HepG2 (cell line): ENCODE data around the gene SAMM50. TPM values are rescaled to one million over a fixed set of nuclear protein-coding genes. Genes with fewer than 3 reads are reported as not detected.
A peak's percentile ranks its signal among the peaks of the same experiment; 100 is the strongest.

Experiments used
- ATAC-seq: fragments of 200-7000 bp; cut with Tn5 transposase; 3 replicates; pipeline ENCODE4 v1.9.1; 2020; ENCODE audit warnings: mild to moderate bottlenecking, moderate library complexity
- BruUV-seq: library from RNA; stranded (reverse); fragments of 400-500 nt; replicated peaks from 2 replicates; lab custom pipeline; 2021; lab: Mats Ljungman, UMichigan
- CTCF ChIA-PET: fragments of 300-600 bp; formaldehyde crosslinking; extraction: SDS; loops from one replicate; lab custom pipeline; 2021; ENCODE audit warnings: low total read pairs, inconsistent platforms, low intra/inter-chr PET ratio; lab: Yijun Ruan, JAX
- POLR2A ChIA-PET: fragments of 350-600 bp; sonication (Branson Sonifier 250); formaldehyde crosslinking; loops from one replicate; lab custom pipeline; 2020; ENCODE audit warnings: antibody characterized with exemption, inconsistent platforms; lab: Yijun Ruan, JAX
- DNase-seq: peaks from one replicate; pipeline ENCODE4 v3.0.0-alpha.2; 2015; ENCODE audit warnings: low spot score
- FAIRE-seq: peaks from 3 replicates; lab custom pipeline; 2011; peaks lifted over from hg19 to GRCh38; lab: Jason Lieb, UNC
- H2AFZ ChIP-seq: one replicate; pipeline ENCODE4 v1.6.1; 2011; ENCODE audit warnings: low read length, inconsistent platforms
- H3K27ac ChIP-seq: fragments of 300-600 bp; 3 replicates; pipeline ENCODE4 v1.8.0; 2011; ENCODE audit warnings: mixed run types, mild to moderate bottlenecking, mixed read lengths, low read length, inconsistent platforms; ENCODE audit not compliant: insufficient read depth; ENCODE audit errors: extremely low read length
- H3K27me3 ChIP-seq, 2 experiments: fragments of 200-600 bp in 1 of 2; 2 replicates in 1 of 2; 3 replicates in 1 of 2; pipeline versions ENCODE4 v1.6.0 to v1.8.0; 2011; ENCODE audit warnings: low read length in 2 of 2, mild to moderate bottlenecking in 2 of 2, moderate library complexity in 2 of 2, inconsistent platforms in 1 of 2; ENCODE audit not compliant: insufficient read depth in 2 of 2, control insufficient read depth in 1 of 2
- H3K36me3 ChIP-seq, 2 experiments: fragments of 200-600 bp in 1 of 2; replicated peaks in 1 of 2; 2 replicates in 1 of 2; 3 replicates in 1 of 2; pipeline versions ENCODE4 v1.5.1 to v1.8.0; 2011; ENCODE audit warnings: low read length in 2 of 2, inconsistent platforms in 1 of 2; ENCODE audit not compliant: insufficient read depth in 2 of 2, control insufficient read depth in 1 of 2
- H3K4me1 ChIP-seq: 2 replicates; pipeline ENCODE4 v1.5.1; 2012; ENCODE audit warnings: low read length, inconsistent platforms; ENCODE audit not compliant: insufficient read depth
- H3K4me2 ChIP-seq: 2 replicates; pipeline ENCODE4 v1.6.0; 2011; ENCODE audit warnings: low read depth, low read length, inconsistent platforms
- H3K4me3 ChIP-seq, 3 experiments: fragments of 200-600 bp in 1 of 3; sonication (generic), shearing (Covaris generic) in 1 of 3; replicated peaks in 1 of 3; 2 replicates each; pipeline ENCODE4 v1.5.1; 2011 to 2016; ENCODE audit warnings: low read length in 3 of 3, inconsistent platforms in 2 of 3, low read depth in 2 of 3, mild to moderate bottlenecking in 2 of 3, control low read depth in 1 of 3, mixed read lengths in 1 of 3; ENCODE audit not compliant: insufficient read depth in 1 of 3
- H3K79me2 ChIP-seq: one replicate; pipeline ENCODE4 v1.6.1; 2011; ENCODE audit warnings: low read length, inconsistent platforms; ENCODE audit not compliant: insufficient read depth
- H3K9ac ChIP-seq: 2 replicates; pipeline ENCODE4 v1.6.0; 2011; ENCODE audit warnings: mild to moderate bottlenecking, low read depth, low read length, inconsistent platforms; ENCODE audit not compliant: insufficient read depth
- H3K9me3 ChIP-seq: 2 replicates; pipeline ENCODE4 v1.5.1; 2012; ENCODE audit warnings: mild to moderate bottlenecking, low read length
- H4K20me1 ChIP-seq: 2 replicates; pipeline ENCODE4 v1.6.0; 2011; ENCODE audit warnings: inconsistent platforms, mild to moderate bottlenecking, low read length, moderate library complexity; ENCODE audit not compliant: insufficient read depth
- REST ChIP-seq, 2 experiments: IDR thresholded peaks; 2 replicates each; pipeline ENCODE4 v1.6.1; 2011 to 2012; ENCODE audit warnings: low read length in 2 of 2, borderline replicate concordance in 1 of 2, low read depth in 1 of 2, mild to moderate bottlenecking in 1 of 2, moderate library complexity in 1 of 2
- RNF219 ChIP-seq: sonication (generic); formaldehyde crosslinking; IDR thresholded peaks from 2 replicates; pipeline ENCODE4 v1.5.0; 2020; ENCODE audit warnings: mild to moderate bottlenecking, missing genetic modification reagents
- WGBS: methylation state at CpG from one replicate; pipeline ENCODE4 v1.1.6; 2017; ENCODE audit warnings: low lambda C conversion rate; 5-methylcytosine and 5-hydroxymethylcytosine counted together
- in situ Hi-C: cut with HindIII; loops from 2 replicates; pipeline ENCODE4 v1.10.0; 2017; ENCODE audit warnings: low pct_unique_long_range_greater_than_20kb; ENCODE audit not compliant: extremely low pct_ligation_motif_present
- intact Hi-C: fragments of 100-400 bp; cut with micrococcal nuclease; formaldehyde crosslinking; loops from one replicate; pipeline ENCODE4 v1.10.0; 2022; ENCODE audit not compliant: unreplicated experiment
- polyA plus RNA-seq, 8 experiments: library from polyadenylated mRNA; depleted of rRNA in 3 of 8; stranded (reverse) in 7 of 8; unstranded in 1 of 8; fragments of >200 nt; fragmentation: Illumina TruSeq in 4 of 8; extraction: Trizol in 4 of 8; gene quantifications; 2 replicates each; pipeline versions ENCODE4 v1.2.1 to v1.2.3, GENCODE V29; 2011 to 2016; ENCODE audit warnings: low read depth in 4 of 8, missing spikeins in 1 of 8, mixed read lengths in 1 of 8; ENCODE audit not compliant: insufficient read depth in 1 of 8
- total RNA-seq, 5 experiments: library from RNA; depleted of rRNA; stranded (reverse); fragments of >200 nt; fragmentation: Illumina TruSeq; extraction: Trizol; gene quantifications; 2 replicates each; pipeline ENCODE4 v1.2.3, GENCODE V29; 2016; ENCODE audit warnings: low read depth in 1 of 5
- TF ChIP-seq, protein P1 (sequence below): IDR thresholded peaks from 2 replicates; pipeline ENCODE4 v1.6.1; 2012; ENCODE audit warnings: inconsistent platforms

Gene SAMM50
- total and polyA plus RNA-seq, 2 of the 13 experiments (the other 11 are each of a cell fraction or from before 2014, with no cell fraction given), result 34.7 to 63.4 TPM

GRCh38 chr22:43955040-43955882, at the start of gene SAMM50 (continued):
- TF ChIP-seq, protein P1, sequence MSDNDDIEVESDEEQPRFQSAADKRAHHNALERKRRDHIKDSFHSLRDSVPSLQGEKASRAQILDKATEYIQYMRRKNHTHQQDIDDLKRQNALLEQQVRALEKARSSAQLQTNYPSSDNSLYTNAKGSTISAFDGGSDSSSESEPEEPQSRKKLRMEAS, result peak; percentile 95

GRCh38 chr22:43905681-43906080, 49.6 kb upstream of the SAMM50 start:
- in situ Hi-C loops, result no loop called here
- POLR2A ChIA-PET, result no interaction called here
- FAIRE-seq (no peak), ATAC-seq (no peak)
- H3K4me2 ChIP-seq, result no peak overlapping the region
- no peaks in the 10 kb centered on the region for H3K79me2 ChIP-seq
- TF ChIP-seq RNF219 (CRISPR knock-in tag) (no peak), REST (IDR thresholded peaks at IDR 0.05; ENCODE audit: borderline replicate concordance in 1 of 2, low read depth in 1 of 2, low read length in 2 of 2) (0 out of 4 replicates have a peak, but pooled peaks of 1 of the 2 experiments have one; percentile 17)
- TF ChIP-seq, all 625 proteins: peak for 1
- no peak overlapping the region for H3K9ac ChIP-seq
- peaks cover 2 to 14% of the 10 kb centered on the region in 2 experiments; a peak in 3 of 5 replicates for H3K27me3 ChIP-seq
- H3K9me3 ChIP-seq, result no peaks in the 10 kb centered on the region
- intact Hi-C loops, result no loop called here
- DNase-seq, result no peak
- H3K4me1 ChIP-seq, result no peaks in the 10 kb centered on the region
- CTCF ChIA-PET, result no interaction called here
- H3K27ac ChIP-seq, result no peak overlapping the region
- no peak overlapping the region for H2AFZ ChIP-seq
- H3K36me3 ChIP-seq, result no peaks in the 10 kb centered on the region
- 12% methylated on average over 7 of the region's 7 CpGs for WGBS
- H3K4me3 ChIP-seq, result no peak overlapping the region
- H4K20me1 ChIP-seq, result no peaks in the 10 kb centered on the region
- BruUV-seq, result no TSS peak
